K562 (cell line): ENCODE results near the gene ZMIZ1. TPM values are rescaled to one million over a fixed set of nuclear protein-coding genes. Genes with fewer than 3 reads are reported as not detected.
A peak's percentile ranks its signal among the peaks of the same experiment; 100 is the strongest.

ENCODE experiments used
- CBFA2T2 ChIP-seq: fragments of 450-650 bp; conservative IDR thresholded peaks from 2 replicates; pipeline ENCODE4 v1.6.1; 2017; ENCODE audit warnings: mild to moderate bottlenecking
- EGR1 ChIP-seq: fragments of 450-650 bp; conservative IDR thresholded peaks from 2 replicates; pipeline ENCODE4 v1.6.1; 2017; ENCODE audit warnings: mild to moderate bottlenecking
- FIP1L1 ChIP-seq: fragments of 200-400 bp; formaldehyde crosslinking; IDR thresholded peaks from 2 replicates; pipeline ENCODE4 v1.6.1; 2018; ENCODE audit warnings: mild to moderate bottlenecking, low read depth, low read length; ENCODE audit not compliant: poor library complexity, severe bottlenecking
- FOSL1 ChIP-seq: fragments of 200-800 bp; sonication (Bioruptor generic); conservative IDR thresholded peaks from 2 replicates; pipeline ENCODE4 v1.6.1; 2016; ENCODE audit warnings: missing genetic modification characterization, missing compliant biosample characterization
- HNRNPLL ChIP-seq: fragments of 200-400 bp; formaldehyde crosslinking; IDR thresholded peaks from 2 replicates; pipeline ENCODE4 v1.6.1; 2017; ENCODE audit warnings: low read length, low read depth, mild to moderate bottlenecking; ENCODE audit not compliant: poor library complexity, severe bottlenecking
- NRF1 ChIP-seq, 2 experiments: fragments of 450-650 bp; IDR thresholded peaks in 1 of 2; conservative IDR thresholded peaks in 1 of 2; 2 replicates each; pipeline ENCODE4 v1.6.1; 2014; ENCODE audit warnings: mild to moderate bottlenecking in 2 of 2
- SMARCA4 ChIP-seq: fragments of 450-650 bp; IDR thresholded peaks from 2 replicates; pipeline ENCODE4 v1.6.1; 2016
- SMC3 ChIP-seq: conservative IDR thresholded peaks from 2 replicates; pipeline ENCODE4 v1.6.1; 2011; ENCODE audit warnings: low read depth, low read length, improper control_type of control experiment; ENCODE audit not compliant: insufficient read depth
- SRSF9 ChIP-seq: fragments of 200-400 bp; formaldehyde crosslinking; IDR thresholded peaks from 2 replicates; pipeline ENCODE4 v1.6.1; 2017; ENCODE audit warnings: low read depth, low read length, borderline replicate concordance
- STAG1 ChIP-seq: sonication (generic); formaldehyde crosslinking; IDR thresholded peaks from 2 replicates; pipeline ENCODE4 v1.5.0; 2020; ENCODE audit warnings: missing genetic modification reagents, borderline replicate concordance
- TCF3 ChIP-seq: sonication (generic); formaldehyde crosslinking; IDR thresholded peaks from 2 replicates; pipeline ENCODE4 v1.4.0; 2020; ENCODE audit warnings: mild to moderate bottlenecking, missing genetic modification reagents
- ZKSCAN1 ChIP-seq: fragments of 150-350 bp; IDR thresholded peaks from 2 replicates; pipeline ENCODE4 v1.6.1; 2016; ENCODE audit warnings: low read depth, low read length
- polyA plus RNA-seq, 8 experiments: library from polyadenylated mRNA; depleted of rRNA in 4 of 8; stranded (reverse) in 5 of 8; unstranded in 3 of 8; fragments of >200 nt; fragmentation: Nextera tagmentation in 2 of 8; fragmentation: Illumina TruSeq in 1 of 8; extraction: Ambion mirVana in 2 of 8; extraction: Trizol in 1 of 8; gene quantifications; 2 replicates each; pipeline versions ENCODE4 v1.2.1 to v1.2.3, GENCODE V29; 2011 to 2014; ENCODE audit warnings: inconsistent platforms in 1 of 8, missing spikeins in 1 of 8
- total RNA-seq, 7 experiments: library from RNA; depleted of rRNA in 6 of 7; stranded (reverse); fragments of >200 nt in 6 of 7; fragmentation: Illumina TruSeq in 2 of 7; extraction: Trizol in 2 of 7; gene quantifications; 2 replicates each; pipeline versions ENCODE4 v1.2.1 to v1.2.3, GENCODE V29; 2011 to 2021; ENCODE audit warnings: low replicate concordance in 1 of 7
- TF ChIP-seq, protein P1 (sequence below): fragments of 200-800 bp; sonication (Bioruptor generic); IDR thresholded peaks from 2 replicates; pipeline ENCODE4 v1.6.1; 2017; ENCODE audit warnings: missing genetic modification characterization, missing compliant biosample characterization
- TF ChIP-seq, protein P2 (sequence below): sonication (generic); formaldehyde crosslinking; IDR thresholded peaks from 2 replicates; pipeline ENCODE4 v1.8.0; 2023; ENCODE audit warnings: missing genetic modification reagents, mild to moderate bottlenecking, borderline replicate concordance
- TF ChIP-seq, protein P3 (sequence below), 2 experiments: fragments of 450-650 bp in 1 of 2; sonication (generic) in 1 of 2; formaldehyde crosslinking in 1 of 2; IDR thresholded peaks in 1 of 2; conservative IDR thresholded peaks in 1 of 2; 2 replicates each; pipeline versions ENCODE4 v1.6.1 to v1.8.1; 2016 to 2023; ENCODE audit warnings: mild to moderate bottlenecking in 2 of 2, moderate library complexity in 2 of 2, inconsistent platforms in 1 of 2, missing genetic modification reagents in 1 of 2
- TF ChIP-seq, protein P4 (sequence below), 3 experiments: IDR thresholded peaks in 2 of 3; conservative IDR thresholded peaks in 1 of 3; 2 replicates each; pipeline ENCODE4 v1.5.1; 2011 to 2012; ENCODE audit warnings: low read length in 3 of 3, mild to moderate bottlenecking in 3 of 3, control low read depth in 2 of 3, improper control_type of control experiment in 1 of 3, inconsistent platforms in 1 of 3, low read depth in 1 of 3, mixed read lengths in 1 of 3, moderate library complexity in 1 of 3; ENCODE audit not compliant: insufficient read depth in 2 of 3

Gene ZMIZ1
- total and polyA plus RNA-seq, 9 of the 15 experiments (the other 6 are each of a cell fraction or from before 2014, with no cell fraction given) = 1.0 to 37.3 (median 4.3) TPM

DNA sequence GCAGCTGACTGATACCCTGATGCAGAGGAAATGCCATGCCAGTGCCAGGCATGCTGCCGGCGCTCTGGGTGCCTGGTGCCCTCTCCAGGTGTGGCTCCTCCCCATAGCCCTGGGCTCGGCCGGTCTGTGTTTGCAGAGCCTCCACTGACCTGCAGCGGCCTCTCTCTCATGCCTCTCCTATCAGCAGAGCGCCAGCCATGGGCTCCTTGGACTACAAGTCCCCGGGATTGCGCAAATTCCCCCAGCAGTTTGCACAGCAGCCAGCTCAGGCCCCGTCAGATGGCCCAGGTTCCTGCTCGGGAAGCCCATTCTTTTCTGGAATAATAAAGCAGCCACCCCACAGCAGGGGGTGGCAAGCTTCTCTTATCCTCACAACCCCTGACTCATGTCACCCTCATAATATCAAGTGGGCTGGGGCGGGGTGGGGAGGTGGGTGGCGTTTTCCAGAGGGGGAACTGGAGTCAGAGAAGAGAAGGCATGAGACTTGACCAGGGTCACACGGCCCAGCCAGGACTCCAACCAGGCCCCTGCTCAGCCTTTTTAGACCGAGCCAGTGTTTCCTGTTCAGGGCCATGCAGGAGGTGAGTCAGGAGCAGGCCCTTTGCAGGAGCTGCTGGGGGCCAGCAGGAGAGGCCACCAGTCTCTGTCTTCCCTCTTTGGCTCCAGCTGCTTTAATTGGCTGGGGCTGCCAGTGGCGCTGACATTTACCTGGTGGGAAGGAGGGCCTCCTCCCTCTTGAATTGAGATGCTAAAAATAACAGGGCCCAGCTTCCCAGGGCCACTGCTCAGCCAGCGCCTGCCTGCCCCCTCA is 58.6 kb downstream of the ZMIZ1 start (continued):
- TF ChIP-seq, protein P1, sequence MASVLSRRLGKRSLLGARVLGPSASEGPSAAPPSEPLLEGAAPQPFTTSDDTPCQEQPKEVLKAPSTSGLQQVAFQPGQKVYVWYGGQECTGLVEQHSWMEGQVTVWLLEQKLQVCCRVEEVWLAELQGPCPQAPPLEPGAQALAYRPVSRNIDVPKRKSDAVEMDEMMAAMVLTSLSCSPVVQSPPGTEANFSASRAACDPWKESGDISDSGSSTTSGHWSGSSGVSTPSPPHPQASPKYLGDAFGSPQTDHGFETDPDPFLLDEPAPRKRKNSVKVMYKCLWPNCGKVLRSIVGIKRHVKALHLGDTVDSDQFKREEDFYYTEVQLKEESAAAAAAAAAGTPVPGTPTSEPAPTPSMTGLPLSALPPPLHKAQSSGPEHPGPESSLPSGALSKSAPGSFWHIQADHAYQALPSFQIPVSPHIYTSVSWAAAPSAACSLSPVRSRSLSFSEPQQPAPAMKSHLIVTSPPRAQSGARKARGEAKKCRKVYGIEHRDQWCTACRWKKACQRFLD (CRISPR knock-in tag) = peak; percentile 52; the same call in 1 of the 2 replicates
- TF ChIP-seq CBFA2T2 (peak; percentile 49; the same call in 1 of the 2 replicates), FOSL1 (tag) (peak; percentile 44), SRSF9 (no peak), ZKSCAN1 (0 out of 2 replicates have a peak, but pooled peaks have one; percentile 8), SMARCA4 (peak; percentile 29; the same call in 1 of the 2 replicates), FIP1L1 (no peak), STAG1 (0 out of 2 replicates have a peak, but pooled peaks have one; percentile 2), HNRNPLL (peak; percentile 43), EGR1 (peak; percentile 48), NRF1 (conservative IDR thresholded peaks at IDR 0.05 in 1 of 2, IDR thresholded peaks at IDR 0.05 in 1 of 2) (peak in 1 of 2 experiments; percentile 14; a peak in 1 of 4 replicates), TCF3 (CRISPR knock-in tag) (peak; percentile 68), SMC3 (0 out of 2 replicates have a peak, but pooled peaks have one; percentile 8)
- TF ChIP-seq, protein P2, sequence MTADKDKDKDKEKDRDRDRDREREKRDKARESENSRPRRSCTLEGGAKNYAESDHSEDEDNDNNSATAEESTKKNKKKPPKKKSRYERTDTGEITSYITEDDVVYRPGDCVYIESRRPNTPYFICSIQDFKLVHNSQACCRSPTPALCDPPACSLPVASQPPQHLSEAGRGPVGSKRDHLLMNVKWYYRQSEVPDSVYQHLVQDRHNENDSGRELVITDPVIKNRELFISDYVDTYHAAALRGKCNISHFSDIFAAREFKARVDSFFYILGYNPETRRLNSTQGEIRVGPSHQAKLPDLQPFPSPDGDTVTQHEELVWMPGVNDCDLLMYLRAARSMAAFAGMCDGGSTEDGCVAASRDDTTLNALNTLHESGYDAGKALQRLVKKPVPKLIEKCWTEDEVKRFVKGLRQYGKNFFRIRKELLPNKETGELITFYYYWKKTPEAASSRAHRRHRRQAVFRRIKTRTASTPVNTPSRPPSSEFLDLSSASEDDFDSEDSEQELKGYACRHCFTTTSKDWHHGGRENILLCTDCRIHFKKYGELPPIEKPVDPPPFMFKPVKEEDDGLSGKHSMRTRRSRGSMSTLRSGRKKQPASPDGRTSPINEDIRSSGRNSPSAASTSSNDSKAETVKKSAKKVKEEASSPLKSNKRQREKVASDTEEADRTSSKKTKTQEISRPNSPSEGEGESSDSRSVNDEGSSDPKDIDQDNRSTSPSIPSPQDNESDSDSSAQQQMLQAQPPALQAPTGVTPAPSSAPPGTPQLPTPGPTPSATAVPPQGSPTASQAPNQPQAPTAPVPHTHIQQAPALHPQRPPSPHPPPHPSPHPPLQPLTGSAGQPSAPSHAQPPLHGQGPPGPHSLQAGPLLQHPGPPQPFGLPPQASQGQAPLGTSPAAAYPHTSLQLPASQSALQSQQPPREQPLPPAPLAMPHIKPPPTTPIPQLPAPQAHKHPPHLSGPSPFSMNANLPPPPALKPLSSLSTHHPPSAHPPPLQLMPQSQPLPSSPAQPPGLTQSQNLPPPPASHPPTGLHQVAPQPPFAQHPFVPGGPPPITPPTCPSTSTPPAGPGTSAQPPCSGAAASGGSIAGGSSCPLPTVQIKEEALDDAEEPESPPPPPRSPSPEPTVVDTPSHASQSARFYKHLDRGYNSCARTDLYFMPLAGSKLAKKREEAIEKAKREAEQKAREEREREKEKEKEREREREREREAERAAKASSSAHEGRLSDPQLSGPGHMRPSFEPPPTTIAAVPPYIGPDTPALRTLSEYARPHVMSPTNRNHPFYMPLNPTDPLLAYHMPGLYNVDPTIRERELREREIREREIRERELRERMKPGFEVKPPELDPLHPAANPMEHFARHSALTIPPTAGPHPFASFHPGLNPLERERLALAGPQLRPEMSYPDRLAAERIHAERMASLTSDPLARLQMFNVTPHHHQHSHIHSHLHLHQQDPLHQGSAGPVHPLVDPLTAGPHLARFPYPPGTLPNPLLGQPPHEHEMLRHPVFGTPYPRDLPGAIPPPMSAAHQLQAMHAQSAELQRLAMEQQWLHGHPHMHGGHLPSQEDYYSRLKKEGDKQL (CRISPR knock-in tag) = no peak
- TF ChIP-seq, protein P3, sequence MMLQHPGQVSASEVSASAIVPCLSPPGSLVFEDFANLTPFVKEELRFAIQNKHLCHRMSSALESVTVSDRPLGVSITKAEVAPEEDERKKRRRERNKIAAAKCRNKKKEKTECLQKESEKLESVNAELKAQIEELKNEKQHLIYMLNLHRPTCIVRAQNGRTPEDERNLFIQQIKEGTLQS (IDR thresholded peaks at IDR 0.05) = peak; percentile 46; the same call in 1 of the 2 replicates
- TF ChIP-seq, protein P3 (CRISPR knock-in tag; conservative IDR thresholded peaks at IDR 0.05) = no peak
- TF ChIP-seq, protein P4, sequence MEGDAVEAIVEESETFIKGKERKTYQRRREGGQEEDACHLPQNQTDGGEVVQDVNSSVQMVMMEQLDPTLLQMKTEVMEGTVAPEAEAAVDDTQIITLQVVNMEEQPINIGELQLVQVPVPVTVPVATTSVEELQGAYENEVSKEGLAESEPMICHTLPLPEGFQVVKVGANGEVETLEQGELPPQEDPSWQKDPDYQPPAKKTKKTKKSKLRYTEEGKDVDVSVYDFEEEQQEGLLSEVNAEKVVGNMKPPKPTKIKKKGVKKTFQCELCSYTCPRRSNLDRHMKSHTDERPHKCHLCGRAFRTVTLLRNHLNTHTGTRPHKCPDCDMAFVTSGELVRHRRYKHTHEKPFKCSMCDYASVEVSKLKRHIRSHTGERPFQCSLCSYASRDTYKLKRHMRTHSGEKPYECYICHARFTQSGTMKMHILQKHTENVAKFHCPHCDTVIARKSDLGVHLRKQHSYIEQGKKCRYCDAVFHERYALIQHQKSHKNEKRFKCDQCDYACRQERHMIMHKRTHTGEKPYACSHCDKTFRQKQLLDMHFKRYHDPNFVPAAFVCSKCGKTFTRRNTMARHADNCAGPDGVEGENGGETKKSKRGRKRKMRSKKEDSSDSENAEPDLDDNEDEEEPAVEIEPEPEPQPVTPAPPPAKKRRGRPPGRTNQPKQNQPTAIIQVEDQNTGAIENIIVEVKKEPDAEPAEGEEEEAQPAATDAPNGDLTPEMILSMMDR (IDR thresholded peaks at IDR 0.05 in 2 of 3, conservative IDR thresholded peaks at IDR 0.05 in 1 of 3; ENCODE audit: insufficient read depth in 2 of 3, low read depth in 1 of 3, low read length in 3 of 3) = peak in 2 of 3 experiments; percentile 40 to 44; a peak in 3 of 6 replicates
